Rectal smooth muscle tissue (tissue), 1 donor: ENCODE data around the gene C3orf85.
A peak's percentile ranks its signal among the peaks of the same experiment; 100 is the strongest.

Experiments
- H3K27ac ChIP-seq: one replicate; pipeline ENCODE4 v1.7.0; 2013; ENCODE audit warnings: low read depth, low read length, inconsistent platforms
- H3K27me3 ChIP-seq: one replicate; pipeline ENCODE4 v1.7.0; 2013; ENCODE audit warnings: low read length; ENCODE audit not compliant: control insufficient read depth, insufficient read depth
- H3K36me3 ChIP-seq: one replicate; pipeline ENCODE4 v1.7.0; 2013; ENCODE audit warnings: low read length; ENCODE audit not compliant: control insufficient read depth, insufficient read depth
- H3K4me1 ChIP-seq: one replicate; pipeline ENCODE4 v1.7.0; 2013; ENCODE audit warnings: low read length; ENCODE audit not compliant: control insufficient read depth, insufficient read depth
- H3K4me3 ChIP-seq: one replicate; pipeline ENCODE4 v1.7.0; 2013; ENCODE audit warnings: low read length
- H3K9ac ChIP-seq: one replicate; pipeline ENCODE4 v1.7.0; 2013; ENCODE audit warnings: low read length

C3orf85 gene

GRCh38 chr3:109136523-109136922, at the start of gene C3orf85:
TSS of gene C3orf85 (plus strand) at chr3:109136719. CDS start at chr3:109136848, 129 bp downstream.
- H3K27ac ChIP-seq: no peak within 1 kb of the TSS
- H3K4me1 ChIP-seq: no peaks in the 10 kb centered on the region
- H3K9ac ChIP-seq: no peak within 1 kb of the TSS
- no peaks in the 10 kb centered on the region for H3K36me3 ChIP-seq
- peak within 1 kb of the TSS; percentile 24 for H3K4me3 ChIP-seq
- no peaks in the 10 kb centered on the region for H3K27me3 ChIP-seq

- H3K27me3 ChIP-seq: no peaks in the 10 kb centered on the region
- no peaks in the 10 kb centered on the region for H3K36me3 ChIP-seq
- no peak overlapping the region for H3K4me3 ChIP-seq
- H3K27ac ChIP-seq: no peak overlapping the region
- no peak overlapping the region for H3K9ac ChIP-seq
- no peaks in the 10 kb centered on the region for H3K4me1 ChIP-seq
Observed at GRCh38 chr3:109089265-109089664, 47.3 kb upstream of the C3orf85 start.

GRCh38 chr3:109091846-109092245, 44.7 kb upstream of the C3orf85 start:
- H3K9ac ChIP-seq: no peak overlapping the region
- H3K27me3 ChIP-seq: no peaks in the 10 kb centered on the region
- H3K27ac ChIP-seq: no peak overlapping the region
- H3K4me3 ChIP-seq: no peak overlapping the region
- H3K36me3 ChIP-seq: no peaks in the 10 kb centered on the region
- no peaks in the 10 kb centered on the region for H3K4me1 ChIP-seq

GRCh38 chr3:109093561-109093960, 43.0 kb upstream of the C3orf85 start:
- Histone ChIP-seq H3K27ac (no peak overlapping the region), H3K4me3 (no peak overlapping the region), H3K27me3 (no peaks in the 10 kb centered on the region), H3K9ac (no peak overlapping the region), H3K36me3 (no peaks in the 10 kb centered on the region), H3K4me1 (no peaks in the 10 kb centered on the region)

- H3K36me3 ChIP-seq: no peaks in the 10 kb centered on the region
- no peak overlapping the region for H3K27ac ChIP-seq
- H3K4me3 ChIP-seq: no peak overlapping the region
Observed at GRCh38 chr3:109095166-109095565, 41.4 kb upstream of the C3orf85 start.

GRCh38 chr3:109098079-109098644, 38.4 kb upstream of the C3orf85 start:
- Histone ChIP-seq H3K36me3 (no peaks in the 10 kb centered on the region), H3K9ac (no peak overlapping the region), H3K4me1 (no peaks in the 10 kb centered on the region), H3K27ac (no peak overlapping the region), H3K4me3 (no peak overlapping the region), H3K27me3 (no peaks in the 10 kb centered on the region)

More at GRCh38 chr3:109095166-109095565, 41.4 kb upstream of the C3orf85 start:
- Histone ChIP-seq H3K4me1 (no peaks in the 10 kb centered on the region), H3K9ac (no peak overlapping the region), H3K27me3 (no peaks in the 10 kb centered on the region)

- Histone ChIP-seq H3K27ac (no peak overlapping the region), H3K36me3 (no peaks in the 10 kb centered on the region), H3K27me3 (no peaks in the 10 kb centered on the region), H3K9ac (no peak overlapping the region), H3K4me1 (no peaks in the 10 kb centered on the region), H3K4me3 (no peak overlapping the region)
Observed at GRCh38 chr3:109109574-109109973, 26.9 kb upstream of the C3orf85 start.

GRCh38 chr3:109112946-109113760, 23.4 kb upstream of the C3orf85 start:
- H3K27ac ChIP-seq: no peak overlapping the region
- no peak overlapping the region for H3K4me3 ChIP-seq
- no peaks in the 10 kb centered on the region for H3K4me1 ChIP-seq
- no peaks in the 10 kb centered on the region for H3K36me3 ChIP-seq
- H3K27me3 ChIP-seq: no peaks in the 10 kb centered on the region
- H3K9ac ChIP-seq: no peak overlapping the region

- no peaks in the 10 kb centered on the region for H3K4me1 ChIP-seq
- H3K4me3 ChIP-seq: no peak overlapping the region
- H3K27me3 ChIP-seq: no peaks in the 10 kb centered on the region
- H3K36me3 ChIP-seq: no peaks in the 10 kb centered on the region
- no peak overlapping the region for H3K9ac ChIP-seq
- H3K27ac ChIP-seq: no peak overlapping the region
Observed at GRCh38 chr3:109114746-109115145, 21.8 kb upstream of the C3orf85 start.

- H3K36me3 ChIP-seq: no peaks in the 10 kb centered on the region
- no peak overlapping the region for H3K4me3 ChIP-seq
- no peak overlapping the region for H3K9ac ChIP-seq
- no peak overlapping the region for H3K27ac ChIP-seq
- H3K27me3 ChIP-seq: no peaks in the 10 kb centered on the region
- no peaks in the 10 kb centered on the region for H3K4me1 ChIP-seq
Observed at GRCh38 chr3:109115451-109115850, 21.1 kb upstream of the C3orf85 start.

GRCh38 chr3:109116031-109116430, 20.5 kb upstream of the C3orf85 start:
- Histone ChIP-seq H3K4me1 (no peaks in the 10 kb centered on the region), H3K27me3 (no peaks in the 10 kb centered on the region), H3K27ac (no peak overlapping the region), H3K4me3 (no peak overlapping the region), H3K36me3 (no peaks in the 10 kb centered on the region), H3K9ac (no peak overlapping the region)

- H3K4me3 ChIP-seq: no peak within 1 kb of the TSS
- no peaks in the 10 kb centered on the region for H3K36me3 ChIP-seq
- no peak within 1 kb of the TSS for H3K27ac ChIP-seq
- no peak within 1 kb of the TSS for H3K9ac ChIP-seq
- no peaks in the 10 kb centered on the region for H3K4me1 ChIP-seq
- no peaks in the 10 kb centered on the region for H3K27me3 ChIP-seq
Observed at GRCh38 chr3:109117939-109118338, 18.6 kb upstream of the C3orf85 start, which contains the start of gene MORC1. TSS of gene MORC1 (minus strand) at chr3:109118134. CDS start at chr3:109118059, 75 bp downstream.

- no peaks in the 10 kb centered on the region for H3K27me3 ChIP-seq
- no peak overlapping the region for H3K9ac ChIP-seq
- H3K36me3 ChIP-seq: no peaks in the 10 kb centered on the region
- no peak overlapping the region for H3K27ac ChIP-seq
- no peaks in the 10 kb centered on the region for H3K4me1 ChIP-seq
- no peak overlapping the region for H3K4me3 ChIP-seq
Observed at GRCh38 chr3:109118584-109118983, 17.9 kb upstream of the C3orf85 start.
